Right lung (tissue), 5 donors: ENCODE data around the gene ZNF839. TPM values are rescaled to one million over a fixed set of nuclear protein-coding genes. Genes with fewer than 3 reads are reported as not detected.
"Not testable (repeated sequence)": the region's sequence is repeated elsewhere in the genome, so short reads cannot be mapped to it uniquely, and the experiment has no call there.

Experiments
- DNase-seq, 2 donors: peaks; one replicate each; pipeline ENCODE4 v3.0.0-alpha.2; 2013
- polyA plus RNA-seq, 5 donors: library from polyadenylated mRNA; unstranded; fragments of 120-200 nt; gene quantifications; one replicate each; pipeline versions ENCODE4 v1.2.1 to v1.2.3, GENCODE V29; 2013; ENCODE audit warnings: inconsistent platforms in 1 of 5, low replicate concordance in 1 of 5; ENCODE audit not compliant: insufficient read length in 5 of 5, insufficient read depth in 1 of 5

ZNF839 gene
- polyA plus RNA-seq, 5 donors, result 13.8 to 18.1 (median 15.9) TPM

DNA sequence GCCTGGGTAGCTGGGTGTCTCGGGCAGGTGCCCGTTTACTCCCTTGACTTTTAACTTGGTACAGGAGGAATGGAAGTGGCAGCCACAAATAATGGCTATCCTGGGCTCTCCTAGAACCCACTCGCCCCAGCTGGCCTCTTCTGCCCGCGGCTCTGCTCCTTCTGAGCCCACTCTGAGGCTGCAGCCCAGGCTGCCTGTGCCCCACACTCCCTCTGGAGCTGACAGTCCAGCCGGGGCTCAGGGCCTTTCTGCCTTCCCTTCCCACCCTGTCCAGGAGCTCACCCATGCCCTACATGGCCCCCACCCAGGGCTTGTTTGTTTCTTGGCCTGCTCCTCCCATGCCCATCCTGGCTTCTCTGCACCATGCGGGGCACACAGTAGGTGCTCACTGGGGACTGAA is 15.6 kb downstream of the ZNF839 start:
- DNase-seq, result no peak

GRCh38 chr14:102338724-102339123 is 19.2 kb downstream of the ZNF839 start:
- no peak for DNase-seq

DNA sequence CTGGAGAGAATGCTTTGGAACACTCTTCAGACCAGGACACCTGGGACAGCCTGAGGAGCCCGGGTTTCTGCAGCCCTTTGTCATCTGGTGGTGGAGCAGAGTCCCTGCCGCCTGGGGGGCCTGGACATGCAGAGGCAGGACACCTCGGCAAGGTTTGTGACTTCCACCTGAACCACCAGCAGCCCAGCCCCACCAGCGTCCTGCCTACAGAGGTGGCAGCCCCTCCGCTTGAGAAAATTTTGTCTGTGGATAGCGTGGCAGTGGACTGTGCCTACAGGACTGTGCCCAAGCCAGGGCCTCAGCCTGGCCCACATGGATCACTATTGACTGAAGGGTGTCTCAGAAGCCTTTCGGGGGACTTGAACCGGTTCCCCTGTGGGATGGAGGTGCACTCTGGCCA is 22.0 kb downstream of the ZNF839 start:
- no peak for DNase-seq

GRCh38 chr14:102342238-102342637 is 22.7 kb downstream of the ZNF839 start:
- no peak for DNase-seq

GRCh38 chr14:102344084-102344483 is 24.5 kb downstream of the ZNF839 start:
- no peak for DNase-seq

GRCh38 chr14:102344485-102344884 is 24.9 kb downstream of the ZNF839 start:
- DNase-seq, result no peak

DNA sequence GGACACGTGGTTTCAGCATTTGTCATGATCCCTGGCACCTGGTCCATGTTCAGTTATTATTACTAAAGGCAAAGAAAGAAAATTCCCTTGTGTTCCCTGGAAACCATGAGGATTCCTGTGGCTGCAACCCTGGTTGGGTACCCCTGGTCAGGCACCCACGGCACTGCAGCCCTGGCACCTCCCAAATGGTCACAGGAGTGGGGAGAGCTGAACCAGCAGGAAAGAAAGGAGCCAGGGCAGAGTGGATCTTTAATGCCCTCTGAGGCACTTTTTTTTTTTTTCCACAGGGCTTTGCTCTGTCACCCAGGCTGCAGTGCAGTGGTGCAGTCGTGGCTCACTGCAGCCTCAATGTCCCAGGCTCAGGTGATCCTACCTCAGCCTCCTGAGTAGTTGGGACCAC is 25.7 kb downstream of the ZNF839 start:
- no peak for DNase-seq

GRCh38 chr14:102346645-102347044 is 27.1 kb downstream of the ZNF839 start:
- no peak for DNase-seq

DNA sequence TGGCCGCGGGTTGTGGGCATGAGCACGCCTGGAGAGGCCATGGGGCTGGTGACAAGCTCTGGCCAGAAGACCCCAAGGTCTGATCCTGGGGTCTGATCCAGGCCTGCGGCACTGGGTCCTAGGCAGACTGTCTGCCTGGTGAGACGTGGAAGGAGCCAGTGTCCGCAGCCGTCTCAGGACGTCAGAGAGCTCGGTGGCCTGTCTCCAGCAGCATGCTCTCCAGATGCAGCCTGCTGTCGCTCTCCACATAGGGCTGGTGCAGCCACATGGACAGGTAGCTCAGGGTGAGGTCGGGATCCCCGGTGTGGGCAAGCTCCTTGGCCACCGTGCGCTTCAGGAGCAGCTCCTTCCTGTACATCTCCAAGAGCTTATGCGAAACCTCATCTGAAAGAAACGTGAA is 28.8 kb downstream of the ZNF839 start:
- no peak for DNase-seq

GRCh38 chr14:102351023-102351422 is 31.5 kb downstream of the ZNF839 start:
- peak; percentile 11 to 14 for DNase-seq

DNA sequence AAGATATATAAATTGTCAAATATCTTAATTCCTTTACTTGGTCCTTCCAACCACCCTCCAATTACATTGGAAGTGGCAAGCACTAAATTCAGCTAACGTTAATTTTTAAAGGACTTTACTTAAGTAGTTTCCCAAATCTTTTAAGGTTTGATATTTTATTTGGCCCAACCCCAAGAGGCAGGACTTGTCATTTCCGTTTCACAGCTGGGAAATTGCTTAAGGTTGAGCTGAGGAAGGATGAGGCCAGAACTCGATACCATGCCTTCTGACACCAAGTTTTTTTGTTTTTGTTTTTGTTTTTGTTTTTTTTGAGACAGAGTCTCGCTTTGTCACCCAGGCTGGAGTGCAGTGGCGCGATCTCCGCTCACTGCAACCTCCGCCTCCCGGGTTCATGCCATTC is 32.0 kb downstream of the ZNF839 start:
- not testable (repeated sequence) for DNase-seq

GRCh38 chr14:102352213-102352612 is 32.7 kb downstream of the ZNF839 start:
- DNase-seq, result no peak

GRCh38 chr14:102353126-102353619 is 33.6 kb downstream of the ZNF839 start:
- no peak for DNase-seq

- no peak for DNase-seq
Measured at GRCh38 chr14:102356280-102356679, 36.7 kb downstream of the ZNF839 start.

- DNase-seq, result no peak
Measured at GRCh38 chr14:102359341-102359740, 39.8 kb downstream of the ZNF839 start.

DNA sequence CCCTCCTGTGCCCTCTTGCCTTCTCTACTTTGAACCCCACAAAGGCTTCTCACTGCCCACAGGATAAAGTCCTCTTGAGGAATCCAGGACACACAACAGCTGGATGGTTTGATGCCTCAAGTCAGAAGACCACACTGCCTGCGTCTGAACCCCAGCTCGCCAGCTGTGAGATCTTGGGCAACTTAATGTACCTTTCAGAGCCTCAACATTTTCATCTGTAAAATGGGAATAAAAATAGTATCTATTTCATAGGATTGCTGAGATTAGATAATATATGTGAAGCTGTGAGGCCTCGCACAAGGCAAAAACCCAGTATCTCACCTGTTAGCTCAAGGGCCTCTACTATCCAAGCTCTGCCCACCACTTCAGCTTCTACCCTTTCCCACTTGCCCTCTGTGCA is 40.8 kb downstream of the ZNF839 start:
- DNase-seq, result no peak

- no peak for DNase-seq
Measured at GRCh38 chr14:102362084-102362483, 42.5 kb downstream of the ZNF839 start.

- peak; percentile 94 for DNase-seq
Measured at GRCh38 chr14:102362545-102363181, 43.1 kb downstream of the ZNF839 start, which contains the start of the genes CINP and TECPR2. Gene CINP, minus strand, starts transcription at chr14:102362890. Its CDS starts 39 bp downstream, at chr14:102362851. Gene TECPR2, plus strand, starts transcription at chr14:102362941. Its CDS starts 13,781 bp downstream, at chr14:102376722.

- DNase-seq, result peak in 1 of 2 donors; percentile 38
Measured at GRCh38 chr14:102363182-102363943, 43.8 kb downstream of the ZNF839 start.

GRCh38 chr14:102370305-102370809 is 50.8 kb downstream of the ZNF839 start:
- no peak for DNase-seq

GRCh38 chr14:102371361-102371760 is 51.8 kb downstream of the ZNF839 start:
- no peak for DNase-seq

GRCh38 chr14:102373110-102373509 is 53.6 kb downstream of the ZNF839 start:
- DNase-seq, result no peak

DNA sequence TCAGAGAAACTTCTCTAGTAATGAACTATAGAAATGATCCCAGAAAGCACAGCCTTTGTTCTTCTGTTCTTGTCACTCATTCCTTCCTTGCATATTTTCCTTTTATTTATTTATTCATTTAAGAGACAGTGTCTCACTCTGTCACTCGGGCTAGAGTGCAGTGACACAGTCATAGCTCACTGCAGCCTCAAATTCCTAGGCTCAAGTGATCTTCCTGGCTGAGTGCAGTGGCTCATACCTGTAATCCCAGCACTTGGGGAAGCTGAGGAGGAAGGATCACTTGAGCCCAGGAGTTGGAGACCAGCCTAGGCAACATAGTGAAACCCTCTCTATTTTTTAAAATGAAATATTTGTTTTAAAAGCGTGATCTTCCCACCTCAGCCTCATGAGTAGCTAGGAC is 54.7 kb downstream of the ZNF839 start:
- no peak for DNase-seq
